Sigmoid colon (tissue), 7 donors: ENCODE data around the gene ARVCF. TPM values are rescaled to one million over a fixed set of nuclear protein-coding genes. Genes with fewer than 3 reads are reported as not detected.

Source experiments
- DNase-seq: peaks from one replicate; pipeline ENCODE4 v3.0.0-alpha.2; 2019
- H3K27ac ChIP-seq, 4 donors: fragments of 200-600 bp; sonication (generic); one replicate each; pipeline ENCODE4 v1.5.1; 2016 to 2019; ENCODE audit warnings: mild to moderate bottlenecking in 1 of 4
- H3K27me3 ChIP-seq, 3 donors: fragments of 200-600 bp; sonication (generic); one replicate each; pipeline ENCODE4 v1.5.1; 2019; ENCODE audit warnings: mild to moderate bottlenecking in 1 of 3
- H3K36me3 ChIP-seq, 4 donors: fragments of 200-600 bp; sonication (generic); one replicate each; pipeline ENCODE4 v1.5.1; 2016 to 2019
- H3K4me1 ChIP-seq, 4 donors: fragments of 200-600 bp; sonication (generic); one replicate each; pipeline ENCODE4 v1.5.1; 2017 to 2019
- H3K4me3 ChIP-seq, 4 donors: fragments of 200-600 bp; sonication (generic); one replicate each; pipeline ENCODE4 v1.5.1; 2017 to 2019; ENCODE audit warnings: mild to moderate bottlenecking in 2 of 4, moderate library complexity in 1 of 4
- H3K9me3 ChIP-seq, 4 donors: fragments of 200-600 bp in 3 of 4; sonication (generic) in 3 of 4; one replicate each; pipeline versions ENCODE4 v1.5.1 to v1.6.1; 2013 to 2019
- CTCF ChIP-seq, 4 experiments: fragments of 450-650 bp in 3 of 4; fragments of 200-600 bp in 1 of 4; IDR thresholded peaks; one replicate each; pipeline ENCODE4 v1.5.1; 2016 to 2019; ENCODE audit warnings: antibody characterized with exemption in 4 of 4, mild to moderate bottlenecking in 3 of 4, moderate library complexity in 2 of 4
- EP300 ChIP-seq, 4 donors: sonication (generic); formaldehyde crosslinking; IDR thresholded peaks; one replicate each; pipeline ENCODE4 v1.6.1; 2017; ENCODE audit warnings: antibody characterized with exemption in 4 of 4
- POLR2A ChIP-seq, 2 donors: fragments of 450-650 bp; IDR thresholded peaks; one replicate each; pipeline ENCODE4 v1.6.1; 2016; ENCODE audit warnings: antibody characterized with exemption in 2 of 2, mild to moderate bottlenecking in 2 of 2, moderate library complexity in 2 of 2
- POLR2AphosphoS5 ChIP-seq, 4 donors: sonication (generic); formaldehyde crosslinking; IDR thresholded peaks; one replicate each; pipeline ENCODE4 v1.6.1; 2017; ENCODE audit warnings: antibody characterized with exemption in 4 of 4
- WGBS, 2 donors: extraction: QIAGEN DNeasy Blood & Tissue Kit; methylation state at CpG; one replicate each; pipeline ENCODE4 v1.1.7; 2013; 5-methylcytosine and 5-hydroxymethylcytosine counted together
- intact Hi-C: fragments of 100-400 bp; cut with DNase I; formaldehyde crosslinking; loops from one replicate; pipeline ENCODE4 v1.15.1; 2023
- polyA plus RNA-seq, 3 donors: library from polyadenylated mRNA; stranded (reverse); fragments of 200-250 nt; gene quantifications; one replicate each; pipeline ENCODE4 v1.2.3, GENCODE V29; 2013
- total RNA-seq, 4 donors: library from RNA; depleted of rRNA; stranded (reverse); fragments of >200 nt; gene quantifications; one replicate each; pipeline ENCODE4 v1.1.0, GENCODE V29; 2016
- donor health status: healthy with polysubstance abuse.
- donor health status: Bipolar disorder and iron deficiency.
- donor health status: healthy.

Gene ARVCF
- total and polyA plus RNA-seq, 7 donors, result 3.9 to 33.8 (median 14.6) TPM

- no peaks in the 10 kb centered on the region for H3K27me3 ChIP-seq
Observed at GRCh38 chr22:20060700-20061480, 44.3 kb upstream of the ARVCF start.

GRCh38 chr22:20058989-20059770, 42.6 kb upstream of the ARVCF start:
- WGBS, 2 donors, result 84% methylated on average over 10 of the region's 10 CpGs
- Histone ChIP-seq H3K4me1 (no peaks in the 10 kb centered on the region), H3K36me3 (peaks cover 6 to 80% (median 41%) of the 10 kb centered on the region in 4 donors), H3K27me3 (no peaks in the 10 kb centered on the region), H3K27ac (no peak overlapping the region), H3K9me3 (no peaks in the 10 kb centered on the region), H3K4me3 (no peak overlapping the region)
- DNase-seq, result no peak
- intact Hi-C loops, result no loop called here
- TF ChIP-seq CTCF (IDR thresholded peaks at IDR 0.05), result no peak
- TF ChIP-seq EP300 (IDR thresholded peaks at IDR 0.05), result no peak
- TF ChIP-seq POLR2AphosphoS5 (IDR thresholded peaks at IDR 0.05), result no peak
- TF ChIP-seq POLR2A (IDR thresholded peaks at IDR 0.05), result no peak

More at GRCh38 chr22:20060700-20061480, 44.3 kb upstream of the ARVCF start:
- intact Hi-C loops, result no loop called here
- H3K4me1 ChIP-seq, result no peaks in the 10 kb centered on the region
- no peak for TF ChIP-seq EP300 (IDR thresholded peaks at IDR 0.05)
- no peak for TF ChIP-seq POLR2AphosphoS5 (IDR thresholded peaks at IDR 0.05)
- no peak for TF ChIP-seq CTCF (IDR thresholded peaks at IDR 0.05)
- no peak for TF ChIP-seq POLR2A (IDR thresholded peaks at IDR 0.05)
- peaks cover 0 to 72% (median 35%) of the 10 kb centered on the region in 4 donors for H3K36me3 ChIP-seq
- no peak overlapping the region for H3K27ac ChIP-seq
- H3K9me3 ChIP-seq, result no peaks in the 10 kb centered on the region
- 94% methylated on average over 10 of the region's 10 CpGs for WGBS, 2 donors
- H3K4me3 ChIP-seq, result no peak overlapping the region
- DNase-seq, result no peak

- H3K4me3 ChIP-seq, result no peak overlapping the region
- H3K9me3 ChIP-seq, result no peaks in the 10 kb centered on the region
- TF ChIP-seq CTCF (IDR thresholded peaks at IDR 0.05) (no peak), POLR2AphosphoS5 (IDR thresholded peaks at IDR 0.05) (no peak), POLR2A (IDR thresholded peaks at IDR 0.05) (no peak), EP300 (IDR thresholded peaks at IDR 0.05) (no peak)
- no peak overlapping the region for H3K27ac ChIP-seq
- WGBS, 2 donors, result 96% methylated on average over 13 of the region's 13 CpGs
- no peaks in the 10 kb centered on the region for H3K27me3 ChIP-seq
- DNase-seq, result no peak
- intact Hi-C loops, result no loop called here
- no peaks in the 10 kb centered on the region for H3K4me1 ChIP-seq
- peaks cover 8 to 82% (median 37%) of the 10 kb centered on the region in 4 donors for H3K36me3 ChIP-seq
Observed at GRCh38 chr22:20057596-20058268, 41.1 kb upstream of the ARVCF start.

- no peak for DNase-seq
- no peak overlapping the region for H3K4me3 ChIP-seq
- peaks cover 8 to 78% (median 34%) of the 10 kb centered on the region in 4 donors for H3K36me3 ChIP-seq
- intact Hi-C loops, result no loop called here
- H3K27me3 ChIP-seq, result no peaks in the 10 kb centered on the region
- no peak overlapping the region for H3K27ac ChIP-seq
- no peaks in the 10 kb centered on the region for H3K9me3 ChIP-seq
- H3K4me1 ChIP-seq, result no peaks in the 10 kb centered on the region
- 95 to 96% methylated on average over 16 of the region's 16 CpGs for WGBS, 2 donors
- TF ChIP-seq POLR2AphosphoS5 (IDR thresholded peaks at IDR 0.05) (no peak), EP300 (IDR thresholded peaks at IDR 0.05) (no peak), POLR2A (IDR thresholded peaks at IDR 0.05) (no peak), CTCF (IDR thresholded peaks at IDR 0.05) (no peak)
Observed at GRCh38 chr22:20056696-20057386, 40.2 kb upstream of the ARVCF start.
